HL-60 (cell line): ENCODE measurements around the gene CHPF2.

Experiments
- GABPA ChIP-seq: IDR thresholded peaks from 2 replicates; pipeline ENCODE4 v1.6.1; 2012; ENCODE audit warnings: low read depth
- POLR2AphosphoS5 ChIP-seq: IDR thresholded peaks from 2 replicates; pipeline ENCODE4 v1.6.1; 2012; ENCODE audit warnings: low read depth
- TF ChIP-seq, protein P1 (sequence below): IDR thresholded peaks from one replicate; pipeline ENCODE4 v1.5.1; 2011; ENCODE audit warnings: low read length, control low read depth, inconsistent platforms; ENCODE audit not compliant: insufficient read depth
- TF ChIP-seq, protein P2 (sequence below): IDR thresholded peaks from 2 replicates; pipeline ENCODE4 v1.6.1; 2012; ENCODE audit warnings: low read depth; ENCODE audit not compliant: insufficient replicate concordance

DNA sequence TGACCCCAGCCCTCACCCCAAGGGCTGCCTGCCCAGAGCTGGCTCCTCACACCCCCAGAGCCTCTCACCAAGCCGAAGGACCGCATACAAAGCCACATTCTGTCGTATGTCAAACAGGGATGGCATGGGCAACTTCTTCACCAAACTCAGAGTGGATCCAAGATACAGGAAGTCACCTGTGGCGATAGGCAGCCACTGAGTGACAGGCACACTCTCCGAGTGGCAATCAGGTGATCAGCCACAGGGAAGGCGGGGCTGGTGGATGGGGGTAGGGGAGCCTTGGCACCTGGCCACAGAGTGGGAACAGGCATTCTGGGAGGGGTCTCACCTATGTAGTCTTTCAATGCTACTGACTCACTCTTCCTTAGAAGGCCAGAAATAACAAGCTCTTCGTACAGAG is 38.1 kb upstream of the CHPF2 start:
- TF ChIP-seq, protein P1, sequence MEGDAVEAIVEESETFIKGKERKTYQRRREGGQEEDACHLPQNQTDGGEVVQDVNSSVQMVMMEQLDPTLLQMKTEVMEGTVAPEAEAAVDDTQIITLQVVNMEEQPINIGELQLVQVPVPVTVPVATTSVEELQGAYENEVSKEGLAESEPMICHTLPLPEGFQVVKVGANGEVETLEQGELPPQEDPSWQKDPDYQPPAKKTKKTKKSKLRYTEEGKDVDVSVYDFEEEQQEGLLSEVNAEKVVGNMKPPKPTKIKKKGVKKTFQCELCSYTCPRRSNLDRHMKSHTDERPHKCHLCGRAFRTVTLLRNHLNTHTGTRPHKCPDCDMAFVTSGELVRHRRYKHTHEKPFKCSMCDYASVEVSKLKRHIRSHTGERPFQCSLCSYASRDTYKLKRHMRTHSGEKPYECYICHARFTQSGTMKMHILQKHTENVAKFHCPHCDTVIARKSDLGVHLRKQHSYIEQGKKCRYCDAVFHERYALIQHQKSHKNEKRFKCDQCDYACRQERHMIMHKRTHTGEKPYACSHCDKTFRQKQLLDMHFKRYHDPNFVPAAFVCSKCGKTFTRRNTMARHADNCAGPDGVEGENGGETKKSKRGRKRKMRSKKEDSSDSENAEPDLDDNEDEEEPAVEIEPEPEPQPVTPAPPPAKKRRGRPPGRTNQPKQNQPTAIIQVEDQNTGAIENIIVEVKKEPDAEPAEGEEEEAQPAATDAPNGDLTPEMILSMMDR = no peak
- TF ChIP-seq, protein P2, sequence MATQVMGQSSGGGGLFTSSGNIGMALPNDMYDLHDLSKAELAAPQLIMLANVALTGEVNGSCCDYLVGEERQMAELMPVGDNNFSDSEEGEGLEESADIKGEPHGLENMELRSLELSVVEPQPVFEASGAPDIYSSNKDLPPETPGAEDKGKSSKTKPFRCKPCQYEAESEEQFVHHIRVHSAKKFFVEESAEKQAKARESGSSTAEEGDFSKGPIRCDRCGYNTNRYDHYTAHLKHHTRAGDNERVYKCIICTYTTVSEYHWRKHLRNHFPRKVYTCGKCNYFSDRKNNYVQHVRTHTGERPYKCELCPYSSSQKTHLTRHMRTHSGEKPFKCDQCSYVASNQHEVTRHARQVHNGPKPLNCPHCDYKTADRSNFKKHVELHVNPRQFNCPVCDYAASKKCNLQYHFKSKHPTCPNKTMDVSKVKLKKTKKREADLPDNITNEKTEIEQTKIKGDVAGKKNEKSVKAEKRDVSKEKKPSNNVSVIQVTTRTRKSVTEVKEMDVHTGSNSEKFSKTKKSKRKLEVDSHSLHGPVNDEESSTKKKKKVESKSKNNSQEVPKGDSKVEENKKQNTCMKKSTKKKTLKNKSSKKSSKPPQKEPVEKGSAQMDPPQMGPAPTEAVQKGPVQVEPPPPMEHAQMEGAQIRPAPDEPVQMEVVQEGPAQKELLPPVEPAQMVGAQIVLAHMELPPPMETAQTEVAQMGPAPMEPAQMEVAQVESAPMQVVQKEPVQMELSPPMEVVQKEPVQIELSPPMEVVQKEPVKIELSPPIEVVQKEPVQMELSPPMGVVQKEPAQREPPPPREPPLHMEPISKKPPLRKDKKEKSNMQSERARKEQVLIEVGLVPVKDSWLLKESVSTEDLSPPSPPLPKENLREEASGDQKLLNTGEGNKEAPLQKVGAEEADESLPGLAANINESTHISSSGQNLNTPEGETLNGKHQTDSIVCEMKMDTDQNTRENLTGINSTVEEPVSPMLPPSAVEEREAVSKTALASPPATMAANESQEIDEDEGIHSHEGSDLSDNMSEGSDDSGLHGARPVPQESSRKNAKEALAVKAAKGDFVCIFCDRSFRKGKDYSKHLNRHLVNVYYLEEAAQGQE = no peak
- TF ChIP-seq POLR2AphosphoS5 (no peak), GABPA (no peak)
